ENCODE measurements around the gene C1QTNF9B.

- TF ChIP-seq CTCF (IDR thresholded peaks at IDR 0.05) (no peak), POLR2A (IDR thresholded peaks at IDR 0.05) (no peak)
Observed at GRCh38 chr13:23852351-23852750, 45.0 kb downstream of the C1QTNF9B start.

Measured in adrenal gland (tissue), 5 donors.